ENCODE data around the gene FBRS.

The FBRS gene

DNA sequence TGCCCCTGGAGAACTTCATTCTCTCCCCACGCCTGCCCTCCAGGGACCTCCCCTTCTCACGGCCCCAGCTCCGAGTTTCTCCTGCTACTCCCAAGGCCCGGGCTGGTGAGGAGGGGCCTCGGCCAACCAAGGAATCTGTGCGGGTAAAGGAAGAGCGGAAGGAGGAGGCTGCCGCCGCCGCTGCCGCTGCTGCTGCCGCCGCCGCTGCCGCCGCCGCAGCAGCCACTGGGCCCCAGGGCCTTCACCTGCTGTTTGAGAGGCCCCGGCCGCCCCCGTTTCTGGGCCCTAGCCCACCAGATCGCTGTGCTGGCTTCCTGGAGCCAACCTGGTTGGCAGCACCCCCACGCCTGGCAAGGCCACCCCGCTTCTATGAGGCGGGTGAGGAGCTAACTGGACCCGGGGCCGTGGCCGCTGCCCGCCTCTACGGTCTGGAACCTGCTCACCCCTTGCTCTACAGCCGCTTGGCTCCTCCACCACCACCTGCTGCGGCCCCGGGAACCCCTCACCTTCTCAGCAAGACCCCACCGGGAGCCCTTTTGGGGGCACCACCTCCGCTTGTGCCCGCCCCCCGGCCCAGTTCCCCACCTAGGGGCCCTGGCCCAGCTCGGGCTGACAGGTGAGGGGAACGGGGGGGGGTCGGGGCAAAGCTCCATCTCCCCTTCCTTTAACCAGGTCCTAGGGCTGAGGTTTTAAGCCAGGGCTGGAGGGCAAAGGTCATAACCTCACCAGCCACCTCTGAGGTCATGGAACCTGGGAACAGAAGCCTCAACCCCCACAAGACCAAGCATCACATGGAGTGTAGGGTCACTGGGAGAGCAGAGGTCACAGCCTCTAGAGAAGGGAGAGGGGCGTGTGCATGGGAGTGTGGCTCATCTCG lies 11.0 kb downstream of the FBRS start:
- TF ChIP-seq, protein P1, sequence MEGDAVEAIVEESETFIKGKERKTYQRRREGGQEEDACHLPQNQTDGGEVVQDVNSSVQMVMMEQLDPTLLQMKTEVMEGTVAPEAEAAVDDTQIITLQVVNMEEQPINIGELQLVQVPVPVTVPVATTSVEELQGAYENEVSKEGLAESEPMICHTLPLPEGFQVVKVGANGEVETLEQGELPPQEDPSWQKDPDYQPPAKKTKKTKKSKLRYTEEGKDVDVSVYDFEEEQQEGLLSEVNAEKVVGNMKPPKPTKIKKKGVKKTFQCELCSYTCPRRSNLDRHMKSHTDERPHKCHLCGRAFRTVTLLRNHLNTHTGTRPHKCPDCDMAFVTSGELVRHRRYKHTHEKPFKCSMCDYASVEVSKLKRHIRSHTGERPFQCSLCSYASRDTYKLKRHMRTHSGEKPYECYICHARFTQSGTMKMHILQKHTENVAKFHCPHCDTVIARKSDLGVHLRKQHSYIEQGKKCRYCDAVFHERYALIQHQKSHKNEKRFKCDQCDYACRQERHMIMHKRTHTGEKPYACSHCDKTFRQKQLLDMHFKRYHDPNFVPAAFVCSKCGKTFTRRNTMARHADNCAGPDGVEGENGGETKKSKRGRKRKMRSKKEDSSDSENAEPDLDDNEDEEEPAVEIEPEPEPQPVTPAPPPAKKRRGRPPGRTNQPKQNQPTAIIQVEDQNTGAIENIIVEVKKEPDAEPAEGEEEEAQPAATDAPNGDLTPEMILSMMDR (IDR thresholded peaks at IDR 0.05; ENCODE audit: insufficient read depth, low read depth, low read length, missing control alignments) = no peak
- H3K4me3 ChIP-seq (ENCODE audit: low read length) = no peak overlapping the region
- DNase-seq (ENCODE audit: low read depth) = no peak

DNA sequence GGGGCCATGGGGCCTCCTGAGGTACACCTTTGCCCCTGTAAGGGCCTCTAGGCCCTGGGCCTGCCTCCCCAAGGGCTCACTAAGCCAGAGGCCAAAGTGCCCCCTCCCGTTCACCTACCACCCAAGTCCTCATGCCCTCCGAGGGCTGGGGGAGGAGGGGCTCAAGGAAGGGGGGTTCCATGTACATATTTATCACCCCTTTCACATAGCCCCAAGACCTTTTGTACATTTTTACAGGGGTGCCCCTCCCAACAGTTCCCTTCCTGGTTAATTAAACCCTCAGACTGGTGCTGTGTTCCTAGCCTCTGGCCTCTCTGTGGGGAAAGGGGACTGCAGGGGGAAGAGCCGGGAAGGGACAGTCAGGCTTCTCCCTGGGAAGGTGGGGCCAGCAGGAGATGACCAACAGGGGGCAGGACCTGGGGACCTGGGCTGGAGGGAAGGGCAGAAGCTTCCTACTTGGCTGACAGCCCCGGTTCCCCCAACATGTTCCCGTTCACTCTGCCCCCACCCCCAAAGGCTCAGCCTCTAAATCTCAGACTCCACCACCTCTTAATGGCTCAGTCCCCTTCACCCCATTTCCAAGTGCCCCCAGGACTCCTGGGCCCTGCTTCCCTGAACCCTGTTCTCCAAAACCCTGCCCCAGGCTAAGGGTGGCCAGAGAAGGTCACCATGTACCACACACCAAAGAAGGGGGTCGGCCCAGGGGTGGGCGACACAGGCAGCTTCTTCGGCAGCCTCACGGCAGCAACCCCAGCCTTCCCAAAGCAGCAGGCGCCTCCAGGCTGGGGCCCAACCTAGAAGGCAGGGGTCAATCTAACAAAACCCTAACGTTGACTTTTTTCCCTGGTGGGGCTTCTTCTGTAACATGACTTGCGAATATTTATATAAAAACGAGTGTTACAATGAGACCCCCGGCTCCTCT lies 11.9 kb downstream of the FBRS start:
- DNase-seq (ENCODE audit: low read depth) = no peak
- TF ChIP-seq, protein P1 (IDR thresholded peaks at IDR 0.05; ENCODE audit: insufficient read depth, low read depth, low read length, missing control alignments) = no peak
- H3K4me3 ChIP-seq (ENCODE audit: low read length) = no peak overlapping the region

DNA sequence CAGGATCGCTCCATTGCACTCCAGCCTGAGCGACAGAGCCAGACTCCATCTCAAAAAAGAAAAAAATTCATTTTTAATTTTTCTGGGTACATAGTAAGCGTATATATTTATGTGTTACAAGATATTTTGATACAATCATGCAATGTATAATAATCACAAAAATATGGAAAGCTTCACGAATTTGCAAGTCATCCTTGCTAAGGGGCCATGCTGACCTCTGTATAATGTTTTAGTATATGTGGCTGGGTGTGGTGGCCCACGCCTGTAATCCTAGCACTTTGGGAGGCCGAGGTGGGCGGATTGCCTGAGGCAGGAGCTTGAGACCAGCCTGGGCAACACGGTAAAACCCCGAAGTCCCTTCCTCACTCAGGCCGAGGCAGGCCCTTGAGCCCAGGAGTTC lies 16.9 kb downstream of the FBRS start:
- H3K4me3 ChIP-seq (ENCODE audit: low read length) = no peak overlapping the region
- DNase-seq (ENCODE audit: low read depth) = no peak
- TF ChIP-seq, protein P1 (IDR thresholded peaks at IDR 0.05; ENCODE audit: insufficient read depth, low read depth, low read length, missing control alignments) = no peak

DNA sequence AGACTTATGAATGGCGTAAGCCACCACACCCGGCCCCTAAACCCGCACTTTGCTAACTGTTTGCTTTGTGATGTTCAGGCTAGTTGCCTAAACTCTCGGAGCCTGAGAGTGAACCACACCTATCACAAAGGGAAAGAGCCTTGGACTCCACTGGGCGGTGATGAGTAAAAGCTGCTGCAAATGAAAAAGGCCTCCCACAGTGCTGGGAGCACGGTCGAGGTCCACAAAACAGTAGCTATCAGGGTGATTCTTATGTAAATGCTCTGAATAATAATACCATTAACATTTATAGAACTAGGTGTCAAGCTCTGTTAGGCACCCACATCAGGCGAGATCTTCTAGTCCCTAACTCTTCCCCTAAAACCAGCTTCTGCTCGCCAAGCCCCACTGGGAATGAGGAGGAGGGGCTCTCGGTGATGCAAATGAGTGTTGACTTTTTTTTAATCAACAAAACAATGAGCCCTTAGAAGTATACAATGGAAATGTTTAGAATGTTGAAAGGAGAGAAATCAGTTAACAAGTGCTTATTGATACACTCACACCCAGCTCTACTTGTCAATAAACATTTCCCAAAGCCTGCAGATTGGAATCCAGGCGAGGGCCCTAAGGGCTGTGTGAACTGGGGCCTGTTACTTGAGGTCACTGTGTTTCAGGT lies 19.8 kb downstream of the FBRS start:
- no peak overlapping the region for H3K4me3 ChIP-seq (ENCODE audit: low read length)
- TF ChIP-seq, protein P1 (IDR thresholded peaks at IDR 0.05; ENCODE audit: insufficient read depth, low read depth, low read length, missing control alignments) = no peak
- DNase-seq (ENCODE audit: low read depth) = no peak

DNA sequence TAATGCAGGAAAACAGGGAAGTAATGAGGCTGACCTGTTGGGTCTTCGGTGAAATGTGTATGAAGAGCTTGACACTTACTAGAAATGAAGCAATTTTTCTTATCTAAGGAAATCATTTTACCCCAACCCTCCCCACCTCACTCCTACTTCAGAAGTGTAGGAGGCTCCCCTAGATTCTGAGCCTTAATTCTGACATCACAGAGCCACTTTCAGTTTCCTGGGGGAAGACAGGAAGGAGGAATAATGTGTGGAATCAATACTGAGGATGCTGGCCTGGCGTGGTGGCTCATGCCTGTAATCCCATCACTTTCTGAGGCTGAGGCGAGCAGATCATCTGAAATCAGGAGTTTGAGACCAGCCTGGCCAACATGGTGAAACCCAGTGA lies 20.3 kb downstream of the FBRS start:
- no peak overlapping the region for H3K4me3 ChIP-seq (ENCODE audit: low read length)
- TF ChIP-seq, protein P1 (IDR thresholded peaks at IDR 0.05; ENCODE audit: insufficient read depth, low read depth, low read length, missing control alignments) = no peak
- DNase-seq (ENCODE audit: low read depth) = no peak

DNA sequence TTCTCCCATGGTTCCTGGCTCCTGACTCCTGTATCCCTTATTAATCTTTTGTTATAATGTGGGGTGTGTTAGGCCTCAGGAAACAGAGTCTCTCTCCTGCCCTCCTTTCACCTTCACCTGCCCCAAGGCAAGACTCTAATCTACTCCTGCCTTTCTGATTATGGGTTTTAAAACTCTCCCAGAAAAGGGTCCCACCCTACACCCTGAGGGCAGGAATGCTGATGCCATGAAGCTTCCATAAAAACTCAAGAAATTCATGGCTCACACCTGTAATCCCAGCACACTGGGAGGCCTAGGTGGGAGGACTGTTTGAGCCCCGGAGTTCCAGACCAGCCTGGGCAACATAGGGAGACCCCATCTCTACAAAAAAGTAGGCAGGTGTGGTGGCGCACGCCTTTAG lies 22.1 kb downstream of the FBRS start:
- TF ChIP-seq, protein P1 (IDR thresholded peaks at IDR 0.05; ENCODE audit: insufficient read depth, low read depth, low read length, missing control alignments) = no peak
- no peak for DNase-seq (ENCODE audit: low read depth)
- H3K4me3 ChIP-seq (ENCODE audit: low read length) = no peak overlapping the region
